Spleen (tissue), 11 donors: ENCODE results near the gene PXT1. TPM values are rescaled to one million over a fixed set of nuclear protein-coding genes. Genes with fewer than 3 reads are reported as not detected.

Experiments used
- DNase-seq: peaks from one replicate; pipeline ENCODE4 v3.0.0-alpha.2; 2020
- H3K27ac ChIP-seq, 8 donors: fragments of 200-600 bp; sonication (generic) in 7 of 8; 1 replicate in 4 of 8; 2 replicates in 4 of 8; pipeline versions ENCODE4 v1.5.0 to v1.8.0; 2016 to 2021; ENCODE audit warnings: inconsistent platforms in 4 of 8, mild to moderate bottlenecking in 4 of 8, moderate library complexity in 1 of 8
- H3K27me3 ChIP-seq, 7 donors: fragments of 200-600 bp; sonication (generic) in 6 of 7; replicated peaks in 1 of 7; 1 replicate in 4 of 7; 2 replicates in 3 of 7; pipeline versions ENCODE4 v1.5.0 to v1.8.0; 2016 to 2021; ENCODE audit warnings: inconsistent platforms in 3 of 7, mild to moderate bottlenecking in 1 of 7
- H3K36me3 ChIP-seq, 6 donors: fragments of 200-600 bp; sonication (generic) in 5 of 6; 1 replicate in 4 of 6; 2 replicates in 2 of 6; pipeline versions ENCODE4 v1.5.0 to v1.8.0; 2016 to 2021; ENCODE audit warnings: inconsistent platforms in 2 of 6
- H3K4me1 ChIP-seq, 6 donors: fragments of 200-600 bp; sonication (generic) in 5 of 6; 1 replicate in 3 of 6; 2 replicates in 3 of 6; pipeline versions ENCODE4 v1.5.0 to v1.8.0; 2016 to 2021; ENCODE audit warnings: inconsistent platforms in 3 of 6
- H3K4me3 ChIP-seq, 8 donors: fragments of 200-600 bp; sonication (generic) in 7 of 8; 1 replicate in 4 of 8; 2 replicates in 4 of 8; pipeline versions ENCODE4 v1.5.0 to v1.8.0; 2016 to 2021; ENCODE audit warnings: inconsistent platforms in 4 of 8, mild to moderate bottlenecking in 4 of 8, moderate library complexity in 2 of 8
- H3K9me3 ChIP-seq, 8 donors: fragments of 200-600 bp; sonication (generic) in 7 of 8; 1 replicate in 4 of 8; 2 replicates in 4 of 8; pipeline versions ENCODE4 v1.5.0 to v1.8.0; 2016 to 2021; ENCODE audit warnings: inconsistent platforms in 4 of 8
- CTCF ChIP-seq, 11 experiments: fragments of 200-600 bp in 7 of 11; fragments of 450-650 bp in 4 of 11; sonication (generic) in 4 of 11; IDR thresholded peaks in 8 of 11; conservative IDR thresholded peaks in 3 of 11; 1 replicate in 7 of 11; 2 replicates in 4 of 11; pipeline versions ENCODE4 v1.4.0 to v1.8.0; 2016 to 2021; ENCODE audit warnings: antibody characterized with exemption in 11 of 11, inconsistent platforms in 4 of 11, mild to moderate bottlenecking in 1 of 11
- POLR2A ChIP-seq, 3 donors: fragments of 450-650 bp; IDR thresholded peaks; one replicate each; pipeline ENCODE4 v1.5.1; 2017; ENCODE audit warnings: antibody characterized with exemption in 3 of 3, mild to moderate bottlenecking in 1 of 3
- POLR2AphosphoS5 ChIP-seq, 3 donors: sonication (generic); formaldehyde crosslinking; IDR thresholded peaks; one replicate each; pipeline ENCODE4 v1.5.1; 2017; ENCODE audit warnings: antibody characterized with exemption in 3 of 3
- WGBS, 5 donors: extraction: QIAGEN DNeasy Blood & Tissue Kit in 3 of 5; methylation state at CpG; one replicate each; pipeline versions ENCODE4 v1.1.5 to v1.1.7; 2013 to 2018; 5-methylcytosine and 5-hydroxymethylcytosine counted together
- intact Hi-C: fragments of 100-400 bp; cut with DNase I; formaldehyde crosslinking; loops from one replicate; pipeline ENCODE4 v1.15.0; 2023; ENCODE audit warnings: low total_unique reads
- polyA plus RNA-seq, 3 donors: library from polyadenylated mRNA; stranded (reverse); fragments of 200-250 nt; gene quantifications; one replicate each; pipeline ENCODE4 v1.2.1, GENCODE V29; 2013
- total RNA-seq, 7 donors: library from RNA; depleted of rRNA in 3 of 7; stranded (reverse); fragments of >200 nt in 3 of 7; fragmentation: NEBNext Ultra II Directional in 4 of 7; extraction: Animal tissue kit (Norgen Biotek cat#: 25700) in 4 of 7; gene quantifications; one replicate each; pipeline versions ENCODE4 v1.1.0 to v1.2.1, GENCODE V29; 2016 to 2021
- donor health status: healthy with polysubstance abuse.
- donor health status: DM: no; HTN: no; CAD: no; lungs with moderate emphysema.
- donor health status: DM: no; HTN: no; CAD: no.
- donor health status: Bipolar disorder and iron deficiency.
- donor health status: healthy.
- donor health status: DM: no; HTN: no; CAD: no.
- donor health status: DM: yes; HTN: yes; CAD: no.

PXT1 gene
- total and polyA plus RNA-seq, 10 donors, result 0.49 TPM; not detected in 9

GRCh38 chr6:36430351-36430750 is 12.3 kb downstream of the PXT1 start:
- no peaks in the 10 kb centered on the region for H3K36me3 ChIP-seq
- no peaks in the 10 kb centered on the region for H3K27me3 ChIP-seq
- 78 to 93% (median 89%) methylated on average over 2 of the region's 2 CpGs for WGBS, 5 donors
- H3K4me1 ChIP-seq, result no peaks in the 10 kb centered on the region
- intact Hi-C loops, result no loop called here
- no peak for TF ChIP-seq POLR2AphosphoS5 (IDR thresholded peaks at IDR 0.05)
- no peak for TF ChIP-seq POLR2A (IDR thresholded peaks at IDR 0.05)
- TF ChIP-seq CTCF (IDR thresholded peaks at IDR 0.05 in 8 of 11, conservative IDR thresholded peaks at IDR 0.05 in 3 of 11), result no peak
- no peak overlapping the region for H3K4me3 ChIP-seq
- H3K27ac ChIP-seq, result no peak overlapping the region
- H3K9me3 ChIP-seq, result no peaks in the 10 kb centered on the region
- no peak for DNase-seq

- no peak for TF ChIP-seq POLR2AphosphoS5 (IDR thresholded peaks at IDR 0.05)
- peak in 4 of 11 experiments; percentile 32 to 43 (median 36) for TF ChIP-seq CTCF (IDR thresholded peaks at IDR 0.05 in 8 of 11, conservative IDR thresholded peaks at IDR 0.05 in 3 of 11)
- no peak for TF ChIP-seq POLR2A (IDR thresholded peaks at IDR 0.05)
- Histone ChIP-seq H3K36me3 (no peaks in the 10 kb centered on the region), H3K27me3 (no peaks in the 10 kb centered on the region), H3K27ac (no peak overlapping the region), H3K4me1 (peaks cover 0 to 1% (median under 1%) of the 10 kb centered on the region in 6 donors), H3K4me3 (no peak overlapping the region), H3K9me3 (no peaks in the 10 kb centered on the region)
- DNase-seq, result no peak
- 55 to 97% (median 74%) methylated on average over 4 of the region's 4 CpGs for WGBS, 5 donors
- intact Hi-C loops, result no loop called here
These were observed 13.7 kb downstream of the PXT1 start for GRCh38 chr6:36428911-36429310.

- TF ChIP-seq POLR2A (IDR thresholded peaks at IDR 0.05) (no peak), POLR2AphosphoS5 (IDR thresholded peaks at IDR 0.05) (no peak), CTCF (IDR thresholded peaks at IDR 0.05 in 8 of 11, conservative IDR thresholded peaks at IDR 0.05 in 3 of 11) (no peak)
- no peak for DNase-seq
- no peaks in the 10 kb centered on the region for H3K36me3 ChIP-seq
- WGBS, 5 donors, result 89 to 99% (median 91%) methylated on average over 3 of the region's 3 CpGs
- no peak overlapping the region for H3K27ac ChIP-seq
- intact Hi-C loops, result no loop called here
- H3K4me3 ChIP-seq, result no peak overlapping the region
- no peaks in the 10 kb centered on the region for H3K9me3 ChIP-seq
- H3K4me1 ChIP-seq, result peaks cover 0 to 18% (median 12%) of the 10 kb centered on the region in 6 donors
- H3K27me3 ChIP-seq, result no peaks in the 10 kb centered on the region
These were observed 16.0 kb downstream of the PXT1 start for GRCh38 chr6:36426622-36427021.

GRCh38 chr6:36423101-36423824 is 19.4 kb downstream of the PXT1 start:
- TF ChIP-seq POLR2AphosphoS5 (IDR thresholded peaks at IDR 0.05), result peak; percentile 91 to 93 (median 91)
- peak in 1 of 3 donors; percentile 68 for TF ChIP-seq POLR2A (IDR thresholded peaks at IDR 0.05)
- TF ChIP-seq CTCF (IDR thresholded peaks at IDR 0.05 in 8 of 11, conservative IDR thresholded peaks at IDR 0.05 in 3 of 11), result peak; percentile 35 to 79 (median 69)
- Histone ChIP-seq H3K36me3 (no peaks in the 10 kb centered on the region), H3K9me3 (no peaks in the 10 kb centered on the region), H3K27ac (peak overlapping the region; percentile 37 to 85 (median 74)), H3K27me3 (no peaks in the 10 kb centered on the region), H3K4me1 (peaks cover 0 to 18% (median 14%) of the 10 kb centered on the region in 6 donors), H3K4me3 (peak overlapping the region; percentile 37 to 77 (median 52))
- 0 to 1% (median 1%) methylated on average over 49 to 51 of the region's 51 CpGs for WGBS, 5 donors
- intact Hi-C loops, result no loop called here
- peak; percentile 99 for DNase-seq
